Keratinocyte (primary cell): ENCODE data around the gene FAM153A. TPM values are rescaled to one million over a fixed set of nuclear protein-coding genes. Genes with fewer than 3 reads are reported as not detected.
"Not testable (repeated sequence)": the region's sequence is repeated elsewhere in the genome, so short reads cannot be mapped to it uniquely, and the experiment has no call there.

Experiments used
- DNase-seq: peaks from one replicate; pipeline ENCODE4 v3.0.0-alpha.2; 2011; ENCODE audit warnings: low read depth, missing footprints, low spot score
- FAIRE-seq: peaks from 2 replicates; lab custom pipeline; 2011; peaks lifted over from hg19 to GRCh38; lab: Jason Lieb, UNC
- H2AFZ ChIP-seq: 2 replicates; pipeline ENCODE4 v1.6.0; 2012; ENCODE audit warnings: low read length, control low read depth, inconsistent platforms; ENCODE audit not compliant: control insufficient read depth
- H3K27ac ChIP-seq: 2 replicates; pipeline ENCODE4 v1.5.1; 2011; ENCODE audit warnings: low read length; ENCODE audit not compliant: control insufficient read depth, insufficient read depth
- H3K27me3 ChIP-seq: 3 replicates; pipeline ENCODE4 v1.6.0; 2011; ENCODE audit warnings: low read length; ENCODE audit not compliant: control insufficient read depth, insufficient read depth; ENCODE audit errors: extremely low read depth
- H3K36me3 ChIP-seq, 2 experiments: 2 replicates in 1 of 2; 3 replicates in 1 of 2; pipeline ENCODE4 v1.5.1; 2011; ENCODE audit warnings: low read length in 2 of 2, mild to moderate bottlenecking in 1 of 2; ENCODE audit not compliant: control insufficient read depth in 2 of 2, insufficient read depth in 2 of 2; ENCODE audit errors: extremely low read depth in 1 of 2
- H3K4me1 ChIP-seq: 3 replicates; pipeline ENCODE4 v1.5.1; 2011; ENCODE audit warnings: low read length; ENCODE audit not compliant: control insufficient read depth, insufficient read depth; ENCODE audit errors: extremely low read depth
- H3K4me2 ChIP-seq: 3 replicates; pipeline ENCODE4 v1.6.0; 2011; ENCODE audit warnings: low read depth, low read length; ENCODE audit not compliant: control insufficient read depth, insufficient read depth; ENCODE audit errors: extremely low read depth
- H3K4me3 ChIP-seq, 3 experiments: fragments of 200-600 bp in 1 of 3; sonication (generic) in 1 of 3; 2 replicates in 2 of 3; 3 replicates in 1 of 3; pipeline ENCODE4 v1.5.1; 2011 to 2016; ENCODE audit warnings: low read length in 3 of 3, mild to moderate bottlenecking in 3 of 3, control low read depth in 2 of 3, inconsistent platforms in 1 of 3, low read depth in 1 of 3, mixed read lengths in 1 of 3, mixed run types in 1 of 3, moderate library complexity in 1 of 3; ENCODE audit not compliant: control insufficient read depth in 2 of 3, insufficient read depth in 2 of 3; ENCODE audit errors: extremely low read depth in 1 of 3
- H3K79me2 ChIP-seq: 2 replicates; pipeline ENCODE4 v1.6.0; 2012; ENCODE audit warnings: low read length; ENCODE audit not compliant: control insufficient read depth, insufficient read depth
- H3K9ac ChIP-seq: 3 replicates; pipeline ENCODE4 v1.6.0; 2011; ENCODE audit warnings: low read length; ENCODE audit not compliant: control insufficient read depth, insufficient read depth; ENCODE audit errors: extremely low read depth
- H3K9me1 ChIP-seq: 3 replicates; pipeline ENCODE4 v1.6.0; 2011; ENCODE audit warnings: low read length; ENCODE audit not compliant: control insufficient read depth, insufficient read depth; ENCODE audit errors: extremely low read depth
- H3K9me3 ChIP-seq: 2 replicates; pipeline ENCODE4 v1.5.1; 2012; ENCODE audit warnings: low read depth, low read length; ENCODE audit not compliant: control insufficient read depth
- H4K20me1 ChIP-seq: 3 replicates; pipeline ENCODE4 v1.6.0; 2011; ENCODE audit warnings: low read length; ENCODE audit not compliant: control insufficient read depth, insufficient read depth; ENCODE audit errors: extremely low read depth
- dilution Hi-C: fragments of 300-500 bp; cut with MboI; formaldehyde crosslinking; loops from one replicate; pipeline ENCODE4 v1.7.0; 2020; ENCODE audit warnings: low sequenced_read_pairs; ENCODE audit not compliant: extremely low pct_ligation_motif_present
- polyA plus RNA-seq, 5 experiments: library from polyadenylated mRNA; depleted of rRNA in 3 of 5; stranded (reverse) in 3 of 5; stranded (forward) in 1 of 5; unstranded in 1 of 5; fragments of >200 nt; gene quantifications; 1 replicate in 1 of 5; 2 replicates in 3 of 5; 3 replicates in 1 of 5; pipeline versions ENCODE4 v1.2.1 to v1.2.3, GENCODE V29; 2011 to 2012; ENCODE audit warnings: missing spikeins in 2 of 5, low read depth in 1 of 5, low replicate concordance in 1 of 5

Gene FAM153A
- polyA plus RNA-seq, 1 donor (not counting 4 experiments of a cell fraction or from before 2014, with no cell fraction given), result 0.01 TPM

GRCh38 chr5:177808420-177808819, 25.7 kb upstream of the FAM153A start:
- H4K20me1 ChIP-seq, H3K9ac ChIP-seq, H3K4me3 ChIP-seq, H3K36me3 ChIP-seq, H3K79me2 ChIP-seq, H3K27ac ChIP-seq, FAIRE-seq, H3K9me1 ChIP-seq, H3K4me1 ChIP-seq, H3K9me3 ChIP-seq, H2AFZ ChIP-seq, dilution Hi-C loops, H3K27me3 ChIP-seq, DNase-seq, H3K4me2 ChIP-seq: not testable (repeated sequence)

DNA sequence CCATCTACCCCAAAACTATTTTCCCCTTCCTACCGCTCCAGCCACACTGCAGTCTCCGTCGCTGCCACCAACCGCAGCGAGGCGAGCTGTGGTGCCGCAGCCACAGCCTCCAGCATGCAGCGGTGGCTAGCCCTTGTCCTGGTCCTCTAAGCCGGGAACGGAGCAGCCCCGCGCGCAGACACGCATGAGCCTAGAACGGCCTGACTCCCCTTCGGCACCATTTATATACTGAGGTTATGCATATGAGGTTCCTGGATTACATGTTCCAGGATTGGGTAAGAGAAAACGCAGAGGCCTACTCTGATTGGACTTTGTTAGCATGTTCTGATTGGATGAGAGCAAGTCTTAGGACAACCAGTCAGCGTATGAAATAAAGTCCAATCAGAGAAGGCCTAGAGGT, 24.6 kb upstream of the FAM153A start:
- H3K9me1 ChIP-seq, H3K36me3 ChIP-seq, H3K4me1 ChIP-seq, H3K79me2 ChIP-seq, H2AFZ ChIP-seq, H3K4me3 ChIP-seq, H3K27me3 ChIP-seq, H3K27ac ChIP-seq, H3K9me3 ChIP-seq, FAIRE-seq, H4K20me1 ChIP-seq, H3K4me2 ChIP-seq, H3K9ac ChIP-seq, dilution Hi-C loops, DNase-seq: not testable (repeated sequence)

DNA sequence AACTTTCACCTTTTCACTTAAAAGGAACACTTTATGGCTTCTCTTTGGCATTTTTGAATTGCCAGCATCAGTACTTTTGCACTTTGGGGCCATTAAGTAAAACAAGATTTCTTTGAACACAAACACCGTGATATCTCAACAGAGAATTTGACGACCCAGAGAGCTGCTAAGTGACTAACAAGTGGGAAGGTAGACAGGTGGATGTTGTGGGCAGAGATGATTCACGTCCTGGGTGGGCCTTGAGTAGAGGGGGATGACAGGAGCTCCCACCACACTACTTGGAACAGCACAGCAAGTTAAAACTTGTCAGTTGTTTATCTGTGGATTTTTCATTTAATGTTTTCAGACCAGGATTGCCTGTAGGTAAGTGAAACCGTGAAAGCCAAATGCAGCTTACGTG, 18.7 kb upstream of the FAM153A start:
- H4K20me1 ChIP-seq, H3K27me3 ChIP-seq, DNase-seq, H3K79me2 ChIP-seq, H3K9ac ChIP-seq, H2AFZ ChIP-seq, H3K9me1 ChIP-seq, H3K4me1 ChIP-seq, H3K4me3 ChIP-seq, H3K27ac ChIP-seq, H3K36me3 ChIP-seq, H3K9me3 ChIP-seq, dilution Hi-C loops, H3K4me2 ChIP-seq: not testable (repeated sequence)
- FAIRE-seq, result peak; percentile 97

- H3K9me3 ChIP-seq, H3K27me3 ChIP-seq, dilution Hi-C loops, DNase-seq, H3K4me3 ChIP-seq, H3K9ac ChIP-seq, H3K79me2 ChIP-seq, H3K4me1 ChIP-seq, H3K27ac ChIP-seq, H3K4me2 ChIP-seq, H3K9me1 ChIP-seq, H3K36me3 ChIP-seq, H2AFZ ChIP-seq, H4K20me1 ChIP-seq: not testable (repeated sequence)
- peak; percentile 74 for FAIRE-seq
Observed at GRCh38 chr5:177798237-177798840, 15.6 kb upstream of the FAM153A start.

DNA sequence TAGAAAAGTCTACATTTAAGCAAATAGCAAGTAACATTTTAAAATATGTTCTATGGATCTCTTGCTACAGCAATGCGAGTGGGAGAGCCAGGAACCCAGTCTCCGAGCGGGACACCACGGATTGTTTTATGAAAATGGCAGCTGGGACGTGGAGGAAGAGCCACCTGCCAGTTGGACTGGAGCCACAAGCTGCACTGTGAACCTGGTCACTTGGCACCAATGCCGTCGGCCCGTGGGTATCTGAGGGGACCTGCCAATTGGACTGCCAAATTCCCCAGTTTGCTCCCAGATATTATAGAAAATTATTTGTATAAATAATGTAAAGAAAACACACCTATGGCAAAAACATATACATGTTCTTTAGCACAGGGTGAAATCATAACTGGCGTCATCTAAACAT, 10.6 kb upstream of the FAM153A start:
- H3K9ac ChIP-seq, H3K4me1 ChIP-seq, H3K9me1 ChIP-seq, H3K27ac ChIP-seq, H2AFZ ChIP-seq, H3K27me3 ChIP-seq, DNase-seq, H4K20me1 ChIP-seq, dilution Hi-C loops, H3K4me3 ChIP-seq, FAIRE-seq, H3K4me2 ChIP-seq, H3K79me2 ChIP-seq, H3K36me3 ChIP-seq, H3K9me3 ChIP-seq: not testable (repeated sequence)
